Ovary (tissue), 3 donors: ENCODE measurements around the gene CCDC149.

Source experiments
- CTCF ChIP-seq, 3 donors: fragments of 450-650 bp in 2 of 3; fragments of 200-600 bp in 1 of 3; IDR thresholded peaks; one replicate each; pipeline versions ENCODE4 v1.5.1 to v1.8.0; 2016 to 2022; ENCODE audit warnings: antibody characterized with exemption in 3 of 3, mild to moderate bottlenecking in 1 of 3
- POLR2A ChIP-seq: fragments of 450-650 bp; IDR thresholded peaks from one replicate; pipeline ENCODE4 v1.6.1; 2017; ENCODE audit warnings: antibody characterized with exemption, mild to moderate bottlenecking, moderate library complexity
- donor health status: DM: no; HTN: no; CAD: no.

DNA sequence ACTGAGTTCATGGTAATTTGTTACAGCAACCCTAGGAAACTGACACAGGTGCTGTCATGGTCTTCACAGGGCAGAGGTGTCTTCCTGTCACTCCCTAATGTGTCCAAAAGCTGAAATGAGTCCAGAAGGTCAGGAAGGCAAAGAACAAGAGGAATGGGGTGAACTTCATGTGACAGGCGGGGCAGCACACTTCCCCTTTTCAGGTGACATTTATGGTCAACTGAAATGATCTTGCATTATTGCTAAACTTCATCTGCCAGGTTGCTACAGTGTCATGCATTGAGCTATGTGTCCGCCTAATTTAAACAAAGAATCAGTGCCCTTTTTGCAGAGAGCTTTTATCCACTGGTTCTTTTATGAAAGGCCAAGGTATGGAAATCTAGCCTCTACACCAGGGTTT lies 15.9 kb upstream of the CCDC149 start:
- TF ChIP-seq CTCF (IDR thresholded peaks at IDR 0.05): no peak
- TF ChIP-seq POLR2A: no peak
